Right forelimb (tissue), 1 donor: ENCODE data around the gene CDH8.
"Not testable (repeated sequence)": the region's sequence is repeated elsewhere in the genome, so short reads cannot be mapped to it uniquely, and the experiment has no call there.

Source experiments
- DNase-seq: peaks from one replicate; pipeline ENCODE4 v3.0.0-alpha.2; 2018

Gene CDH8

DNA sequence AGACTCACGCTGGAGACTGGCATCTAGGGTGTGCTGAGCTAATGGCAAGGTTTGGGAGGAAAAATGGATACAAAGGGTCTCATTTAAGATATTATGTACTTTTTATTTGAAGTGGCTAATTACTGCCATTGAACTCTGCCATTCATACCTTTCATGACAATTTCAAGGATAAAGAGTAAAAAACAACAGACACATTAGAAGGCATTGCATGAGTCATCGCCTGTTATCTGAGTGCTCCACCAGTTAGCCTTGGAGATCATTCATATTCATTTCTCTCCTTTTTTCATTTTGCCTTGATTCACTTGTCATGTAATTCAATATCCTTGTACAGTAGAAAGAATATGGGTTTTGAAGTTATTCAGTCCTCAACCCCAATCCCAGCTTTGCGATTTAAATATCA, 109.5 kb downstream of the CDH8 start:
- DNase-seq = no peak

DNA sequence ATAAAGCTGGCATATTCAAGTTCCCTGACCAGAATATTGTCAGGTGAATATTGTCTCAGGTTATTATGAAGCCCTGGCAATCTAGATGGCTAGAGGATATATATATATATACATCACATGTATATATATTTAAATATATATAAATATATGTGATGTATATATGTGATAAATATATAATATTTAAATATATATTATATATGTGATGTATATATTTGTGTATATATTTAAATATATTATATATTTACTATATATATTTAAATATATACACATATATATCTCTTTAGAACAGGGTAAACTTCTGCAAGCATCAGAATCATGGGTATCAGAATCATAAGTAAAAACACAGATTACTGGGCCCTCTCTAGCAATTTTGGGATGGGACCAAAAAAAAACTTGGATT, 112.6 kb downstream of the CDH8 start:
- DNase-seq = no peak

DNA sequence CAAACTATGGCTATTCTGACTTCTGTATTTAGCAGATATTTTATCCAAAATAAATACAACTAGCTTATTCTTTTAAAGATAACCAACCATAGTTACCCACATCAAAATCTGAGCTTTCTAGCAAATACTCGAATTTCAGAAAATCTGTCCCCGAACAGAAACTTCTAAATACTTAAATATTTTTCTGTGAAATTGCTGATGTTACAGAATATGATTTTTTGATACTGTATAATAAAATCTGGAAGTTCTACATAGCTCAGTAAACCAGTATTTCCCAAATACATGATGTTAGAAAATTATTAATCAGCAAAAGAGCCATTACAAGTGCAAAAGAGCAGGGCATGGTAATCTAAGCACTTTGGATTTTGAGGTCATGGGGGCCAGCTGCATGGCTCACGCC, 114.9 kb downstream of the CDH8 start:
- no peak for DNase-seq

DNA sequence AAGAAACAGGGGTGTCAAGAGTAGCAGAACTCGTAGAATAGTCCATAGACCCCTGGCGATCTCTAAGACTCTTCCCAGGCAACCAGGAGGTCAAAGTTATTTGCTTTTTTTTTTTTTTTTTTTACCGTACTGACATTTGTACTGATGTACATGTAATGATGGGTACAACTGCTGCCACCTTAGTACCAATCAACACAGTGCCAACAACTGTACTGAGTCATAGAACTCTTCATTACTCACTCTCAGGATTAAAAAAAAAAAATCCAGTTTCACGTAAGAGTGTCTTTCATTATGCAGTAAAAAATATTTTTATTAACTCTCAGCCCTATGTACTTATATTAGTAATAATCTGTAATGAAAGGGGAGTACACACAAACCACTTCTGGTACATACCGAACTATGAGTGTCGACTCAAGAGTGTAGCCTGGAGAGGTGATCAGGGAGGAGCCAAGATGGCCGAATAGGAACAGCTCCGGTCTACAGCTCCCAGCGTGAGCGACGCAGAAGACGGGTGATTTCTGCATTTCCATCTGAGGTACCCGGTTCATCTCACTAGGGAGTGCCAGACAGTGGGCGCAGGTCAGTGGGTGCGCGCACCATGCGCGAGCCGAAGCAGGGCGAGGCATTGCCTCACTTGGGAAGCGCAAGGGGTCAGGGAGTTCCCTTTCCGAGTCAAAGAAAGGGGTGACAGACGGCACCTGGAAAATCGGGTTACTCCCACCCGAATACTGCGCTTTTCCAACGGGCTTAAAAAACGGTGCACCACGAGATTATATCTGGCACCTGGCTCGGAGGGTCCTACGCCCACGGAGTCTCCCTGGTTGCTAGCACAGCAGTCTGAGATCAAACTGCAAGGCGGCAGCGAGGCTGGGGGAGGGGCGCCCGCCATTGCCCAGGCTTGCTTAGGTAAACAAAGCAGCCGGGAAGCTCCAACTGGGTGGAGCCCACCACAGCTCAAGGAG, 118.1 kb downstream of the CDH8 start:
- DNase-seq = not testable (repeated sequence)

DNA sequence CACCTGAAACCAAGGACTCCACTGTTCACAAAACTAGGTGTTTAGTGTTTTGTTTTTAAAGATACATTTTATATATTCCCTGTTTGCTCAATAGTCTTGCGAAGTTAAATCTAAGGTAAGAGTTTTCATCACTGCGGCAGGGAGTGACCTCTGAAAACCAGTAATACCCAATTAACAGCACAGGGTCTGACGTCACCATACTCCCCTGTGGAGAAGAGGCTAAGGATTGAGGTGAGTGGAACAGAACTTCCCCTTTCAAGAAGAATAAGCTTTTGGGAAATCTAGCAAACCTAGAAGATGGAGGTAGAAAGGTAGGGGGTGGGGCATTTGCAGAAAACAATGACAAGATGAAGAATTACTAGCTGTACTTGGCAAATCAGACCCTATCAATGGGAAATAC, 120.7 kb downstream of the CDH8 start:
- no peak for DNase-seq

DNA sequence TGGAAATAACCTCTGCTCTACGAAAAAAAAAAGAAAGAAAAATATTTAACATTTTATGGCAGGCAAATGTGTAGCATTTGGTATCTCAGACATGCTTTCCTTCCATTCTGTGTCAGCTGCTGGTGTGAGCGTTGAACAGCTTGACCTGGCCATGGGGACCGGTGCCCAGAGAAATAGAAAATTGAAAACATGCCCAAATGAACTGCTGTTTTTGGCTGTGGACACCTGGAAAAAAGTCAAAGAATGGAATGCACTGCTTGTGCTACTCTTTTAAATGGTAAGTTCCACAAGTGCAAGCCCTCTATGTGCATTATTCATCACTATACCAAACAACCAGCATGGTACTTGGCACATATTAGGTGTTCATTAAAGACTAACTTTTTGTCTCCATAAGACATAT, 127.2 kb downstream of the CDH8 start:
- peak; percentile 72 for DNase-seq

DNA sequence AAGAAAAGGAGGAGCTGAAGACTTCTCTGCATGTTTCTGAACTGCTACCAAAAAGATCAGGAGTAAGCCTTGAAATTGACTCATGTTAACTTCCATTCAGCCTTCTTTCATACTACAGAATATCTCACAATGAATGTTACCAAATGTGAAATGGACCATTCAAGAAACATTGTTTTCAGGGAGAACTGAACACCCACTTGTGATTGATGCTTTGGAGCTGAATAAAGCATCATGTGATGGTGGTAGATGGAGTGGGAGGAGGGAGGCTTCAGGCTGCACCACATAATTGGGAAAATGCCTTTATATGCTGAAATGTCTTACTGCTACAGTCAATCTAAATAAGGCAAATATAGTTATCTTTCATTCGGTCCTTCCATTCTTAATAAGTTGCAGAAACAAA, 127.8 kb downstream of the CDH8 start:
- DNase-seq = no peak

DNA sequence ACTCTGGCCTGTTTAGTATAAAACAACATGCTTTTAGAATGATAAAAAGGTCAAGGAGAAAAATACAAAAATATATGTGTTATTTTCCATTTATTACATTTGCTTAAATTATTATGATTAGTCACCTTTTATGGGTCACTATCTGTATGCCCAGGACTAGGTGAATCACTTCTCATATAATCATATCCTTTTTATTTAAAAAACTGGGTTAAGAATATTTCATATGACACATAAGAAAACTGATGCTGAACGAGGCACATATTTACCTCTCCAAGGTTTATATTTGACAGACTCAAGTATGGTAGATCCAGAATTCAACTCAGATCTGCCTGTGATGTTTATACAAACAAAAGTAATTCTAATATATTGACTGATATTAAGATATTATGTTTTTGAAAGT, 134.5 kb downstream of the CDH8 start:
- no peak for DNase-seq

DNA sequence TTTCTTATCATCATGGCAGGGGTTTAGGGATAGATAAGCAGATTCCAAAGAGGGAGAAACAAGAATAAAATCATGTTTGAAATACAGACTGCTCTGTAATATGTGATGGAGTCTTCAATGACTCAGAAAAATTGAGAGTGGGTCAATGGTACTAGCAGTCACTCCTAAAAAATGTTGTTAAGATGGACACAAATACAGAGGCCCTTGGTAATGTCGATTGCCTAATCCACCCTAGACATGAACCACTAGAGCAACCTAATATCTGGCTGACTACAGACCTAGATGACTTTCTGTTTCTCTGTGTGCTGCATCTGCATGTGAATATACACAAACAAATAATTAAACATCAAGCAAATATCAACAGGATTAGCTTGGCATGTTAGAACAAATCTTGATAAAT, 135.8 kb downstream of the CDH8 start:
- DNase-seq = no peak

DNA sequence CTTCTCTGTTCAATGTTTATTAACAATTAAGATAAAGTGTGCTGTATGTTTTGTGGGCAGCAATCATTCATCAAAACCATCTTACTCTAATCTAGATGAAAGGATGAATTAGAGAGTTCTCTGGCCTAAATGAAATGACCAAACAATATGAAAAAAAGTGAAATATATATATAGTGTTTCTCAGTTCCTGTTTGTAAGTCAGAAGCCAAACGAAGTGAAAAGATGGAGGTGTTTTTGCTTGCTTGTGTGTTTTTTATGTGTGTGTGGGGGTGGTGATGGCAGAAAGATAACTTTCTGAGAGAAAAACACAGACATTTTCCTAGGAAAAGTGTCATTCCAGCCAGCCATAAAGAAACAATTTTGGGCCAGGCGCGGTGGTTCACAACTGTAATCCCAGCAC, 138.6 kb downstream of the CDH8 start:
- DNase-seq = no peak

DNA sequence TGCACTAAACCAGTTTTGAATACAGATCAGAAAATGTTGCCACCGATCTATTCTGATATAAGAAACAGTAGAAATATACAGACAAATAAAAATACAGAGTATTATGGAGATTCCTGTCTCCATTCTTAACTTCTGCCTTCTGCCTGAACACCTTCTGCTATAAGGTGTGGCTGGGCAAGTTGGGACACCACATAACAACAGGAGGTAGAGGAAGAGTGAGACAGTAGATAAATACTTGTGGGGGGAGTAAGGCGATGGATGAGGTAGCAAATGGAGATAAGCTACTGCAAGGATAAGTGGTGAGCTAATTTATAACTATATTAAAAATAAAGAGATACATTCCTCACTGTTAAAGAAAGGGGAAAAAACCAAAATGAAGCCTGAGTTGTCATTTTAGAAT, 143.7 kb downstream of the CDH8 start:
- DNase-seq = no peak

DNA sequence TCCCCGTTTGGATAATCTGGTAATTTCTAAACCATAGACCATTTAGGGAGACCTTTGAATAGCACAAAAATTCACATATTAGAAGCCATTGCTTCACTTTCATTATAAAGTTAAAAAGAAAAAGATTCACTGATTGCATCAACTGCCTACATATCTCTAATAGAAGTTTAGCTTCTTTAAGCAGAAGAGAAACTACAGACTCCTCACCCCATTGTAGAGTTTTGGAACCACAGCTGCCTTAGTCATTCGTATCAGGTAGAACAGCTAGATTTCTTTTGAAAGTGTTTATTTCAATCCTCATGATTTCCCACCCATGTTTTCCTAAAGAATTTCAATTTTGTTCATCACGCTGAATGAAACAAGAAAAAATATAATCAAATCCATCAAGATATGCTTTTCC, 144.8 kb downstream of the CDH8 start:
- DNase-seq = no peak

DNA sequence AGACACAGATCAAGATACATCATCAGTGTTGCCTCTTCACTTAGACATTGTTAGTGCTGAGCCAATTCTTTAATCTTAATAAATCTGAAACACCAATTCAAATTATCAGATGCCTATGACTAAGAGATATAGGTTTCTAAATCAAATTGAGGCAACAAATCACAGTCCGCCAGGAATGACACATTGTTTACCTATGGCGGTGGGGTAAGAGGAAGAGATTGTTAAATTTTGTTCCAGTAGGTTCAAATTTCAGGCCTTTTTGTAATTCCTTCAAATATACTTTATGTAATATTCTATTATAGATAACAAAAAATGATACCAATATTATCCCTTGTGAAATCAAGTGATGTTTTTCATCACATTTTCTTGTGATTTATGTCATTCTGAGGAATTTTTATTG, 145.9 kb downstream of the CDH8 start:
- DNase-seq = no peak

DNA sequence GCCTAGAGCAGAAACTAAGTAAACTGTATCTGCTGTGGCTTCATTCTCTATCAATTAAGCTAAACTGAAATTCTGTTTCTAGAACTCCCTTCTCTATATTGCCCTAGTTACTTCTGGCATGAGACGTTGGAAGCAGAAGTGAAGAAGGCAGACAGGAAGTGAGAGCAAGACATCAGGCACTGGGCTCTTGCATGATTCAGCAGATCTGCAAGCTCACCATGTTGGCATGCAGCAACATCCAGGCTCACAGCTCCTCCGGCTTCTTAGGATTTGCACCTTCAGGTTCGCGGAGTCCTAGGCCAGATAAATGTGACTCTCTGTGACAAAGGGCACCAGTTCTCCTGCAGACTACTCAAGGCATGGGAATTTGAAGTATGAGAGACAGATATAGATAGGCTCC, 148.3 kb downstream of the CDH8 start:
- DNase-seq = no peak

DNA sequence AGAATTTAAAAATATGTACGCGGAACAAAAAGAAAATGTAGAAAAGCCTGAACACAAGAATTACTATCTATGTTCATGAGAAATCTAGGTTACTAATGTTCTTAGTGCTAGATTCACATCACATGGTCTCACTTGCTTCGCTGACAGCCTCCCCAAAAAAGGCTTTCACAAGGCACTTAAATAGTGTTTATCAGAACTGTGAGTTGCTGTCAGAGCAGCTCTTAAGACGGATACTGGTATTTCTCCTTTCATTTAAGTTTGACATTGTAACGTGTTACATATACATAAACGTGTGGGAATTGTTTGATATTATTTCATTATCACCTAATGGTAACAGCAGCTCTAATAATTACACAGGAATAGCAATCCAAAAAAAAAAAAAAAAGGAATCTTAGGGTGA, 150.9 kb downstream of the CDH8 start:
- DNase-seq = no peak

DNA sequence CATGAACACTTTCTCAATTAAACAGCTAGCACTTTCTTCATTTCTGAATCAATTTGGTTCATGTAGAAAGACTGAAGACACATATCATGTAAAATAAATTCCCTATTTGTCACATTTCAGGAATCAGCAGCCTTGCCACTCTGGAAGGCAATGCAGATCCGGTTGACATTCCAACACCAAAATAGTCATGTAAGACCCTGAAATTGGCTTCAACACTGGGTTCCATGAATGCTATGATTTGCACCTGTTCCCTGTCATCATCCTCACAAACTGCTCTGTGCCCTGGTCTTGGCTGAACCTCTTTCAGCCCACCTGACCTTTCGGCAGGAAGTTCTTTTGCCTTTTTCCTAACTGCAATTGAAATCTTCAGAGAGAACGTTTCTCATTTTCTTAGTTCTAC, 156.9 kb downstream of the CDH8 start:
- DNase-seq = no peak

DNA sequence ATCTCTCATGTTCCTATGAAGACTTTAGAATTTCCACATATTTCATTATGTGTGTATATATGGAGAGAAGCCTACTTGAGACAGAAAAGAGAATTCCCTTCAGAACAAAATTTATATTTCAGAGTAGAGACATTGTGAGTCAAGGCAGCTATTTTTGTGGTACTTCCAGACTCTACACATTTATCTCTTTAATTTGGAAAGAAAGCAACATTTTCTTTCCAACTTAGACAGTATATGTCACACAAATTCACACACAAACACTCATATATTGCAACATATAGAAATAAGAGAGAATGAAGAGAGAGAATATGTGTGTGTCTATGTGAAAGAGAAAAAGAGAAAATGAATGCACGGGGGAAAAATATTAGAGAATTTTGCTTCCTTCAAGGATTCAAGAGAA, 158.8 kb downstream of the CDH8 start:
- no peak for DNase-seq

DNA sequence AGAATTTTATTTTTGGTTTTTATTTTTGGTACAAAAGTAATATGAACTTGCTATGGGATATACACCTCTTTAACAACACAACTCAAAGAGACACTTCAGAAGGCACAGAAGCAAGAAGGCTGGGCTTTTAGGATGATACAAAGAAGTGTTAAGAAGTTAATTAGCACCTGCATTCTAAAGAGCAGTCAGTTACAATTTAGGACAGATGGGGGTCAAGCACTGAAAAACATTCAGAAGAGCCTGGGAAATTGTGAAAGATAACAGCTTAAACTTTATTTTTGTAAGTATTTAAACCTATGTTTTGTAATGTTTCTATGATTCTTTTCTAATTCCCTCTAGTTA, 163.5 kb downstream of the CDH8 start:
- DNase-seq = no peak

DNA sequence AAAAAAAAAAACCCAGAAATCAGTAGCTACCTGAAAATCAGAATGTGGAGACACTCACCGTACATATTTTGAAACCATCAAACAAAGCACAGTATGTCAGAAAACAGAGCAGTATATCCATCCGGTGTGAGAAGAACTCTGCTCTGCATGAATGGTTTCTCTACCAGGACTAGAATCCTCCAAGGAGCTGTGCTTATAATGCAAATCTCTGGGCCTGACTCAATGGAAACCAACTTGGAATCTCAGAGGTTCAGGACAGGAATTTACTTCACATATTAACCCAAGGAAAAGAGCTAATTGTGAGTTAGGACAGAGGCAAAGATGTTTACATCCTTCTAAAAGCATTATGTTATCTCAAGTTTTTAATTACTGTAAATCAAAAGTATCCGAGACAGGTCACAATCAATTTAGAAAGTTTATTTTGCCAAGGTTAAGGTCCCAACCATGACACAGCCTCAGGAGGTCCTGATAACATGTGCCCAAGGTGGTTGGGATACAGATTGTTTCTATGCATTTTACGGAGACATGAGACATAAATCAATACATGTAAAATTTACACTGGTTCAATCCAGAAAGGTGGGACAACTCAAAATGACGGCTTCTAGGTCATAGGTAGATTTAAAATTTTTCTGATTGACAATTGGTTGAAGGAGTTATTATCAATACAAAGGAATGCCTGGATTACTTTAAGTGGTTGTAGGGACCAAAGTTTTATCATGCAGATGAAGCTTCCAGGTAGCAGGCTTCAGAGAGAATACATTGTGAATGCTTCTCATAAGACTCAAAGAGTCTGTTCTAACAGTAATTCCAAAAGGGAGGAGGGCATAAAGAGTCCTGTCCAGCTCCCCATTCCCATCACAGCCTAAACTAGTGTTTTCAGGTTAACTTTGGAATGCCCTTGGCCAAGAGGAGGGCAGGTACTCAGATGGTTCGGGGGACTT, 164.1 kb downstream of the CDH8 start:
- DNase-seq = no peak

DNA sequence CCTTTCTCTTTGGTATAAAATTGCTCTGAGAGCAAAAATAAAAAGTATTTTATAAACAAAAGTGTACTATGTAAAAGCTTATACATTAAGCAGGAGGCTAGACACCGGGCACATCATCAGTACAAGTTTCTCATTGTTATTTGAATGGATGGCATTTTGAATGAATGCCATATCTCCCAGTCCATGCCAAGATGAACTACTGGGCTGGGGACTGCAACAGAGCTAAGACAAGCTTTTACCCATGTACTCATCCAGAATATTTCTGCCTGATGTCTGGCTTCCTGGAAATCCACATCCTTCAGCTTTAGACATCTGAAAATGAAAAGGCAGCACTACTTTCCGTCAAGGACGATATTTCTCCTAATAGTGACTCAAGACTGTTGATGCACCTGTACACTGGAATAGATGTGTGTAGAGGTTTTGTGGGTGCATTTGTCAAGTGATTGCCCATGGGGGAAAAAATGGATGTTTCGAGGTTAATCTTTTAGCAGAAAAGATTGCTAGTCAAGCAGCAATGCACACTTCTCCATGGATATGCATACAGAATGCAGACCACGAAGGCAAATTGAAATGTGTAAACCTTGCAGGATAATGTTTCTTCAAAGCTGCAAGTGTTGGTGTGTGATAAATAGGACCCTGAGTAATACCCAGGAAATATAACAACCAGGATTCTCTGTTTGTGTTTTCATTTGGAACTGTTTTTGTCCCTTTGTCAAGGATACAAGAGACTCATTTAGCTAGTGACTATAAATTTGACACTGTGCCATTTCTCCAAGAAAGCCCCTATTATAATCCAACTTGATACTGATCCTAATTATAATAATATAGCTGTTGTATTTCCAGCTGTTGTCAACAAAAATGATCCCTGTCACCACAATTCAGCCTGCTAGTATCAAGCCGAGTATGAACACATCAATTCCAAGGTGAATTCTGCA, 173.8 kb downstream of the CDH8 start:
- DNase-seq = no peak

DNA sequence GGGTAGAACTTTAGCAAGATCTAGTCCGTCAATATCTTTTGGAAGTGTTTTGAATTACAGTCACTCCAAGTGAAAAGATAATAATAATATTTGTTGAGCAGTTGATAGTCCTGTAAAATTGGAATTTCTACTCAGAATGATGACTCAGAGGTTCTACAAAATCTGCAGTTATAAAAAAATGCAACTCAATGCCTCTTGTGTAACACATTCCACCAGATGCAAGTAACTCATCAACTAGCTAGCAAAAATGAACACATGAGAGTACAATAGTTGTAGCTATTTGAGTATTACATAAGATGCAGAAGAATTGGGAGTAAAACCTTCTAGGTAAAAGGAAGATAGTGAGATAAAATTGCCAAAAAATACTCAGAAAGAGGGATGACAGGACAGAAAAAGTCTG, 177.2 kb downstream of the CDH8 start:
- no peak for DNase-seq

DNA sequence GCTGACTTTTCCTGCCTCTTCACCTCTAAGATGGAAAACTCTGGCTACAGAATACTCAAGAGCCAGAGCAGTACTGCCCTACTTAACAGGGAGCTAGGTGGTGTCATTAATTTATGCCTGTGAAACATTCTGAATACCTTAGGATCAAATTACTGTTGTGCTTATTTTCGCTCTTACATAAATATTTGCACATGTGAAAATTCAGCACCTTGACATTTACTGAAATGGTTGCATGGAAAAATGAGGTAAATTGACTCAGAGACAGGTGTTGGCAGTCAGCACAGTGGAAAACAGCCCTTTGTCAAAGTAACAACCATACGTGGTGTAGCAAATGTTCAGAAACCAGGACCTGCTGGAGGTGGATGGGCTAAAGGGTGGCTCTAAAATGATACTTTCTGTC, 193.6 kb downstream of the CDH8 start:
- DNase-seq = no peak
